Calu3 (cell line): Measurements from ENCODE around the gene ABAT. TPM values are rescaled to one million over a fixed set of nuclear protein-coding genes. Genes with fewer than 3 reads are reported as not detected.

Source experiments
- BruUV-seq: library from RNA; stranded (reverse); fragments of 400-500 nt; replicated peaks from 2 replicates; lab custom pipeline; 2021; lab: Mats Ljungman, UMichigan
- CTCF ChIA-PET: fragments of 300-600 bp; sonication (Branson Sonifier 250); formaldehyde crosslinking; loops from one replicate; lab custom pipeline; 2022; ENCODE audit warnings: antibody characterized with exemption; lab: Charles Lee
- DNase-seq: peaks from one replicate; pipeline ENCODE4 v3.0.0; 2022
- H3K27ac Mint-ChIP-seq: one replicate; pipeline ENCODE4 v1.8.0; 2022; ENCODE audit warnings: mixed read lengths; ENCODE audit not compliant: unreplicated experiment
- H3K27me3 Mint-ChIP-seq: one replicate; pipeline ENCODE4 v1.8.0; 2022; ENCODE audit warnings: mixed read lengths; ENCODE audit not compliant: unreplicated experiment
- H3K36me3 Mint-ChIP-seq: one replicate; pipeline ENCODE4 v1.8.0; 2022; ENCODE audit warnings: mild to moderate bottlenecking, moderate library complexity, mixed read lengths; ENCODE audit not compliant: insufficient read depth, unreplicated experiment
- H3K4me1 Mint-ChIP-seq: one replicate; pipeline ENCODE4 v1.8.0; 2022; ENCODE audit warnings: mild to moderate bottlenecking, low read depth, mixed read lengths; ENCODE audit not compliant: unreplicated experiment
- H3K4me3 Mint-ChIP-seq: one replicate; pipeline ENCODE4 v1.8.0; 2022; ENCODE audit warnings: mild to moderate bottlenecking, low read depth, moderate library complexity, mixed read lengths; ENCODE audit not compliant: unreplicated experiment
- H3K9me3 Mint-ChIP-seq: one replicate; pipeline ENCODE4 v1.8.0; 2022; ENCODE audit warnings: low read depth, mixed read lengths; ENCODE audit not compliant: unreplicated experiment
- intact Hi-C: fragments of 100-400 bp; cut with micrococcal nuclease; formaldehyde crosslinking; loops from one replicate; pipeline ENCODE4 v1.10.0; 2022; ENCODE audit not compliant: unreplicated experiment
- total RNA-seq: library from RNA; stranded (reverse); gene quantifications from 2 replicates; pipeline ENCODE4 v1.2.3, GENCODE V29; 2022
- TF ChIP-seq, protein P1 (sequence below): fragments of 200-600 bp; IDR thresholded peaks from one replicate; pipeline ENCODE4 v1.8.0; 2022; ENCODE audit warnings: antibody characterized with exemption; ENCODE audit not compliant: unreplicated experiment

ABAT gene
- total RNA-seq, 1 experiment from 2014 or later, result 12.6 TPM

- no TSS peak for BruUV-seq
- Mint-ChIP-seq H3K9me3 (no peaks in the 10 kb centered on the region), H3K36me3 (no peaks in the 10 kb centered on the region), H3K27me3 (no peaks in the 10 kb centered on the region), H3K4me1 (no peaks in the 10 kb centered on the region), H3K27ac (no peak overlapping the region), H3K4me3 (no peak overlapping the region)
- no peak for DNase-seq
- intact Hi-C loops, result no loop called here
- TF ChIP-seq, protein P1, sequence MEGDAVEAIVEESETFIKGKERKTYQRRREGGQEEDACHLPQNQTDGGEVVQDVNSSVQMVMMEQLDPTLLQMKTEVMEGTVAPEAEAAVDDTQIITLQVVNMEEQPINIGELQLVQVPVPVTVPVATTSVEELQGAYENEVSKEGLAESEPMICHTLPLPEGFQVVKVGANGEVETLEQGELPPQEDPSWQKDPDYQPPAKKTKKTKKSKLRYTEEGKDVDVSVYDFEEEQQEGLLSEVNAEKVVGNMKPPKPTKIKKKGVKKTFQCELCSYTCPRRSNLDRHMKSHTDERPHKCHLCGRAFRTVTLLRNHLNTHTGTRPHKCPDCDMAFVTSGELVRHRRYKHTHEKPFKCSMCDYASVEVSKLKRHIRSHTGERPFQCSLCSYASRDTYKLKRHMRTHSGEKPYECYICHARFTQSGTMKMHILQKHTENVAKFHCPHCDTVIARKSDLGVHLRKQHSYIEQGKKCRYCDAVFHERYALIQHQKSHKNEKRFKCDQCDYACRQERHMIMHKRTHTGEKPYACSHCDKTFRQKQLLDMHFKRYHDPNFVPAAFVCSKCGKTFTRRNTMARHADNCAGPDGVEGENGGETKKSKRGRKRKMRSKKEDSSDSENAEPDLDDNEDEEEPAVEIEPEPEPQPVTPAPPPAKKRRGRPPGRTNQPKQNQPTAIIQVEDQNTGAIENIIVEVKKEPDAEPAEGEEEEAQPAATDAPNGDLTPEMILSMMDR, result no peak
- CTCF ChIA-PET, result interaction anchor here (0.6 to 0.7 kb wide), 2 partner anchors 99 to 813 kb away, joined by 8 to 13 read pairs; no protein-coding TSS in a partner anchor
Observed at GRCh38 chr16:8768692-8769091, 94.3 kb downstream of the ABAT start.

- intact Hi-C loops, result no loop called here
- no peaks in the 10 kb centered on the region for H3K4me1 Mint-ChIP-seq
- H3K4me3 Mint-ChIP-seq, result no peak overlapping the region
- H3K36me3 Mint-ChIP-seq, result peaks cover 5% of the 10 kb centered on the region
- H3K27ac Mint-ChIP-seq, result no peak overlapping the region
- no peaks in the 10 kb centered on the region for H3K27me3 Mint-ChIP-seq
- CTCF ChIA-PET, result no interaction called here
- no TSS peak for BruUV-seq
- H3K9me3 Mint-ChIP-seq, result no peaks in the 10 kb centered on the region
- no peak for DNase-seq
- TF ChIP-seq, protein P1, result no peak
Observed at GRCh38 chr16:8773537-8773936, 99.1 kb downstream of the ABAT start.

DNA sequence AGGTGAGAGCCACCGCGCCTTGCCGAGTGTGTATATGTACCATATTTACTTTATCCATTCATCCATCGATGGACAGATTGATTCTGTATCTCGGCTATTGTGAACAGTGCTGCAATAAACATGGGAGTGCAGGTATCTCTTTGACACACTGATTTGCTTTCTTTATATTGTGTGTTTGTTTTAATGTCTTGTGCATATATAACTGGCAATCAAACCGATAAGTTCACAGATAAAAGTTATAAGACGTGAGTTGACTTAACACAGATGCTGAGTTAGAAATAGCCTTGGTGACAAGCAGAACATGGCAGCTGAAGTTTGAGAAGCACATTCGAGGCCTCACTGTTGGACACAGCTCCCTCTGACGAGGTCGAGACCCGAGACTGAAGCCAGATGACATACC is 99.8 kb downstream of the ABAT start:
- Mint-ChIP-seq H3K4me1 (no peaks in the 10 kb centered on the region), H3K9me3 (no peaks in the 10 kb centered on the region), H3K36me3 (peaks cover 5% of the 10 kb centered on the region), H3K27ac (no peak overlapping the region), H3K27me3 (no peaks in the 10 kb centered on the region), H3K4me3 (no peak overlapping the region)
- CTCF ChIA-PET, result no interaction called here
- no TSS peak for BruUV-seq
- intact Hi-C loops, result no loop called here
- TF ChIP-seq, protein P1, result no peak
- no peak for DNase-seq

DNA sequence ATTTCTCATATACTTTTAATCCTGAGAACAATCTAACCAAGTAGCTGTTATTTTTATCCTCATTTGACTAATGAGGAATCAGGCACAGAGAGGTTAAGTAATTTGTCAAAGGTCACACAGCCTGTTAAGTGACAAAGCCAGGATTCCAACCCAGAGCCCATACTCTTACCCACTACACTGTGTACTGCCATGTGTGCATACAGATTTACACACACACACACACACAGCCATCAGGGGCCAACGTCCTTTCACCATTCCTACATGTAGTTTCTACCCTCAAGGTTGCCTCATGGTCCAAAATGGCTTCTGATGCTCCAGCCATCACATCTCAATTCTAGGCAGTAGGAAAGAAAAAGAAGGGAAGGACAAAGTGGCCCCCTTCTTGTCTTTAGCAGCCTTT is 100.9 kb downstream of the ABAT start:
- DNase-seq, result no peak
- CTCF ChIA-PET, result interaction anchor here (1.3 kb wide), 1 partner anchor 110 kb away, joined by 3 read pairs; no protein-coding TSS in a partner anchor
- no TSS peak for BruUV-seq
- Mint-ChIP-seq H3K36me3 (peaks cover 5% of the 10 kb centered on the region), H3K4me3 (no peak overlapping the region), H3K9me3 (no peaks in the 10 kb centered on the region), H3K4me1 (no peaks in the 10 kb centered on the region), H3K27ac (no peak overlapping the region), H3K27me3 (no peaks in the 10 kb centered on the region)
- TF ChIP-seq, protein P1, result no peak
- intact Hi-C loops, result no loop called here
